ENCODE results near the gene PPP2R2B.

- TF ChIP-seq POLR2A (IDR thresholded peaks at IDR 0.05) (no peak), CTCF (IDR thresholded peaks at IDR 0.05) (no peak)
Measured at GRCh38 chr5:146562461-146562860, 316.1 kb downstream of the PPP2R2B start.

Measured in testis (tissue), 2 donors.